Measurements from ENCODE around the gene MRPS2. TPM values are rescaled to one million over a fixed set of nuclear protein-coding genes. Genes with fewer than 3 reads are reported as not detected.

Gene MRPS2
- total and polyA plus RNA-seq, 10 of the 15 experiments (the other 5 are each of a cell fraction or from before 2014, with no cell fraction given): 3.3 to 103 (median 69.5) TPM

DNA sequence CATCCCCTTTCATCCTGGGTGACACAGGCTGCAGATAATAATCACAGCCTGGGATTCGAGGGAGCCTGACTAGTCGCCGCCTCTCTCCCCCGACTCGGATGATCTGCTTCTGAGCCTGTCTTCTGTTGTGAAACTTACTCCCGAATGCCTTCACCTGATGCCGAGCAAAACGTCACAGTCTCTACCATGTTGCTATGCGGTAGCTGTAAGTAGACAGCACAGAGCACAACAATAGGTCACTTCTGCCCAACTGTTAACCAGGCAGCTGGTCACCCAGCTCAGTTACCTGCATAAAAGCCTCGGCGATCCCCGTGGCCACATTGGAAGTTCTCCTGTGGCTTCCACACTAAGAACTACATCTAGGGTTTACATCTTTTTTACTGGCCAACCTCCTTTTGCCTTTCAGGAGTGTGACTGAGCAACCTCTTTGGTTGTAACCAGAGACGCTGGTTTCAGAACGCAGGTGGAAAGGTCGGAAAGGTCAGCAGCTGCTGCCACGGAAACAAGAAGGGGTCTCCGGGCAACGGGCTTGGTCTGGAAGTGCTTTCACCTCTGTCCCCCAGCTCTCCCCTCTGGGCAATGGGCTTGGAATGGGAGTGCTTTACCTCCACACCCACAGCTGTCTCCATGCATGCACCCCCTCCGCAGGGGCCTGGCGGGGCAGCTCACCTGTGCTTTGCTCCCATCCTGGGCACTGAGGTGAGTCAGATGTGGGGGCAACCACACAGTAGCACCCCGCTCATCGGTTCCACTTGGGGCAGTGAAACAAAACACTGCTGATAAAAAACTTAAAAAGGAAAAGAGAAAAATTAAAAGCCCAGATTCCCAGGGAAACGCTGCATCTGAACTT lies 28.5 kb upstream of the MRPS2 start (continued):
- TF ChIP-seq EGR1 (IDR thresholded peaks at IDR 0.05; ENCODE audit: borderline replicate concordance in 1 of 2, low read depth in 2 of 2, low read length in 2 of 2): no peak
- TF ChIP-seq POLR2AphosphoS2 (IDR thresholded peaks at IDR 0.05; ENCODE audit: low read depth, low read length): no peak
- TF ChIP-seq SUZ12 (IDR thresholded peaks at IDR 0.05; ENCODE audit: unreplicated experiment): no peak
- no peak for TF ChIP-seq GATAD2B (conservative IDR thresholded peaks at IDR 0.05; ENCODE audit: low read depth)

DNA sequence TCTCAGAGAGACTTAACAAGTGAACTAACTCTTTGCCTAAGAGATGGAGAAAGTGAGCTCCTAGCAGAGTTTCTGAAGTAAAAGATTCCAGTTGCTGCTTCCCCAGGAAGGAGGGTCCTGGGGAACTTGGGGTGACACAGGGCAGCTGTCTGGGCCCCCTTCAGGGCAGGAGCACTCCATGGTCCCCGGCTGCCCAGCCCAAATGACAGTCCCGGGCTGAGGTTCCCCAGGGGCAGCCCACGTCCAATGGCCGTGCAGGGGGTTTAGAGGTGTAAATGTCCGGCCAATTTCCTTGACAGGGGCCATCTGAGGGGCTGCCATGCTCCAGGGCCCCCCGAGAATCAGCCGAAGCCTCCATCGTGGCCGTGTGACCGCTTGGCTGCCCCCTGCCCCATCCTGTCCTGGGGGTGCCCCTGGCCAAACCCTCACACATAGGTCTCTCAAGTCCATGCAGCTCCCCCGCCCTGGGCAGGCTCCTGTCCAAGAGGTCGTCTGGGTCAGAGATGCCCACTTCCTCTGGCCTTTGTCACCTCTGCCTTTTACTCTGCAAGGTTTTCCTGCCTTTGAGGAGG lies 26.4 kb upstream of the MRPS2 start:
- no TSS peak for BruUV-seq (replicated peaks)

More for the DNA sequence above, 26.4 kb upstream of the MRPS2 start:
- H3K4me3 ChIP-seq: no peak overlapping the region
- FAIRE-seq: no peak
- no peaks in the 10 kb centered on the region for H3K36me3 ChIP-seq (ENCODE audit: control insufficient read depth in 2 of 2, insufficient read depth in 2 of 2, low read length in 1 of 2)
- TF ChIP-seq MTA3 (IDR thresholded peaks at IDR 0.05; ENCODE audit: borderline replicate concordance, low read length) (no peak), RELA (IDR thresholded peaks at IDR 0.05; ENCODE audit: borderline replicate concordance, partially characterized antibody) (no peak)
- H3K27me3 ChIP-seq (replicated peaks in 1 of 2; ENCODE audit: control insufficient read depth in 2 of 2, insufficient read depth in 2 of 2, low read length in 1 of 2): 0 out of 4 replicates have a peak, but pooled peaks cover 2 to 8% of the 10 kb centered on the region in 2 experiments
- POLR2A ChIA-PET: no interaction called here
- CTCF ChIA-PET: no interaction called here
- DNase-seq (ENCODE audit: low read depth, low spot score): no peak
- no peaks in the 10 kb centered on the region for H3K4me1 ChIP-seq (ENCODE audit: control insufficient read depth, insufficient read depth, low read length)
- SMC1A ChIA-PET (ENCODE audit: uncharacterized antibody, unreplicated experiment): no interaction called here
- H3K79me2 ChIP-seq (ENCODE audit: control insufficient read depth, insufficient read depth, low read length): no peaks in the 10 kb centered on the region
- RAD21 ChIA-PET (ENCODE audit: unreplicated experiment): no interaction called here
- H4K20me1 ChIP-seq (ENCODE audit: control insufficient read depth, insufficient read depth): no peaks in the 10 kb centered on the region
- no peak overlapping the region for H3K4me2 ChIP-seq (ENCODE audit: control insufficient read depth, insufficient read depth)
- no peaks in the 10 kb centered on the region for H3K9me3 ChIP-seq (replicated peaks; ENCODE audit: control insufficient read depth, insufficient read depth, low read length)
- H2AFZ ChIP-seq (ENCODE audit: control insufficient read depth, low read depth, low read length): no peak overlapping the region
- in situ Hi-C loops (cut with MboI): no loop called here
- ATAC-seq: no peak
- no peak overlapping the region for H3K9ac ChIP-seq (ENCODE audit: control insufficient read depth, insufficient read depth, low read length)
- WGBS (ENCODE audit: insufficient coverage, insufficient replicate concordance, low lambda C conversion rate, missing lambda C conversion rate): 16% methylated on average over 12 of the region's 12 CpGs
- intact Hi-C loops (cut with micrococcal nuclease; ENCODE audit: unreplicated experiment): no loop called here
- no peak overlapping the region for H3K27ac ChIP-seq (ENCODE audit: control insufficient read depth, insufficient read depth)

Measured in GM12878 (cell line).